ENCODE data around the gene GNAI1. TPM values are rescaled to one million over a fixed set of nuclear protein-coding genes. Genes with fewer than 3 reads are reported as not detected.

The GNAI1 gene
- 35.7 and 37.7 TPM in 2 replicates for total RNA-seq

GRCh38 chr7:80134536-80135308 lies at the start of gene GNAI1:
Gene GNAI1 (plus strand): TSS chr7:80134831. CDS start chr7:80135161, 330 bp downstream.

All from myometrial cell (primary cell).